Endothelial cell of umbilical vein (primary cell): ENCODE results near the gene CTDSPL. TPM values are rescaled to one million over a fixed set of nuclear protein-coding genes. Genes with fewer than 3 reads are reported as not detected.

ENCODE experiments used
- BruUV-seq: library from RNA; stranded (reverse); fragments of 400-500 nt; replicated peaks from 2 replicates; lab custom pipeline; 2021; lab: Mats Ljungman, UMichigan
- CTCF ChIA-PET: fragments of 300-600, 350-600 bp; sonication (Branson Sonifier 250); formaldehyde crosslinking; loops from one replicate; lab custom pipeline; 2021; ENCODE audit warnings: antibody characterized with exemption, inconsistent platforms; lab: Charles Lee
- POLR2A ChIA-PET: fragments of 300-600, 350-600 bp; sonication (Branson Sonifier 250); formaldehyde crosslinking; loops from one replicate; lab custom pipeline; 2021; ENCODE audit warnings: antibody characterized with exemption, inconsistent platforms; lab: Charles Lee
- DNase-seq: peaks from one replicate; pipeline ENCODE4 v3.0.0-alpha.2; 2011; ENCODE audit warnings: low read depth, low spot score
- FAIRE-seq: peaks from 2 replicates; lab custom pipeline; 2011; peaks lifted over from hg19 to GRCh38; lab: Jason Lieb, UNC
- H2AFZ ChIP-seq: 2 replicates; pipeline ENCODE4 v1.6.0; 2012; ENCODE audit warnings: low read depth, low read length, control low read depth, inconsistent platforms
- H3K27ac ChIP-seq: 2 replicates; pipeline ENCODE4 v1.5.1; 2011; ENCODE audit warnings: low read depth, mild to moderate bottlenecking, control low read depth, low read length, moderate library complexity; ENCODE audit not compliant: insufficient read depth
- H3K27me3 ChIP-seq, 2 experiments: 2 replicates each; pipeline versions ENCODE4 v1.6.0 to v1.6.1; 2011; ENCODE audit warnings: low read length in 2 of 2, mixed read lengths in 1 of 2; ENCODE audit not compliant: control insufficient read depth in 2 of 2, insufficient read depth in 2 of 2
- H3K36me3 ChIP-seq, 2 experiments: 2 replicates in 1 of 2; 3 replicates in 1 of 2; pipeline ENCODE4 v1.5.1; 2011; ENCODE audit warnings: low read length in 2 of 2, mild to moderate bottlenecking in 1 of 2, moderate library complexity in 1 of 2; ENCODE audit not compliant: control insufficient read depth in 2 of 2, insufficient read depth in 2 of 2; ENCODE audit errors: extremely low read depth in 1 of 2
- H3K4me1 ChIP-seq: 3 replicates; pipeline ENCODE4 v1.5.1; 2011; ENCODE audit warnings: mild to moderate bottlenecking, low read length; ENCODE audit not compliant: control insufficient read depth, insufficient read depth; ENCODE audit errors: extremely low read depth
- H3K4me2 ChIP-seq: 2 replicates; pipeline ENCODE4 v1.6.1; 2011; ENCODE audit warnings: low read length, control low read depth, mixed read lengths; ENCODE audit not compliant: insufficient read depth
- H3K4me3 ChIP-seq, 3 experiments: fragments of 200-600 bp in 1 of 3; sonication (generic), shearing (Covaris generic) in 1 of 3; replicated peaks in 1 of 3; 2 replicates each; pipeline ENCODE4 v1.5.1; 2011 to 2016; ENCODE audit warnings: control low read depth in 3 of 3, low read length in 3 of 3, mild to moderate bottlenecking in 2 of 3, inconsistent platforms in 1 of 3, low read depth in 1 of 3, moderate library complexity in 1 of 3; ENCODE audit not compliant: insufficient read depth in 1 of 3
- H3K79me2 ChIP-seq: 2 replicates; pipeline ENCODE4 v1.6.0; 2012; ENCODE audit warnings: low read length, inconsistent platforms; ENCODE audit not compliant: control insufficient read depth, insufficient read depth
- H3K9ac ChIP-seq: replicated peaks from 2 replicates; pipeline ENCODE3; 2011; ENCODE audit warnings: low read length, control low read depth; ENCODE audit not compliant: insufficient read depth; ENCODE audit errors: extremely low read depth
- H3K9me1 ChIP-seq: replicated peaks from 3 replicates; pipeline ENCODE4 v1.6.0; 2011; ENCODE audit warnings: mild to moderate bottlenecking, low read length; ENCODE audit not compliant: control insufficient read depth, insufficient read depth; ENCODE audit errors: extremely low read depth
- H3K9me3 ChIP-seq: replicated peaks from 2 replicates; pipeline ENCODE4 v1.5.1; 2012; ENCODE audit warnings: low read length, inconsistent platforms; ENCODE audit not compliant: control insufficient read depth, insufficient read depth
- H4K20me1 ChIP-seq: replicated peaks from 2 replicates; pipeline ENCODE3; 2011; ENCODE audit warnings: mild to moderate bottlenecking, low read length; ENCODE audit not compliant: control insufficient read depth, insufficient read depth; ENCODE audit errors: extremely low read depth
- EZH2 ChIP-seq: IDR thresholded peaks from 2 replicates; pipeline ENCODE4 v1.6.1; 2012; ENCODE audit warnings: borderline replicate concordance, low read depth, mild to moderate bottlenecking, moderate library complexity, low read length, inconsistent platforms; ENCODE audit not compliant: severe bottlenecking
- GATA2 ChIP-seq: IDR thresholded peaks from 2 replicates; pipeline ENCODE4 v1.7.0; 2011; ENCODE audit warnings: low read depth, mild to moderate bottlenecking, moderate library complexity, mixed read lengths, low read length; ENCODE audit not compliant: insufficient read length, insufficient read depth
- JUN ChIP-seq: IDR thresholded peaks from 2 replicates; pipeline ENCODE4 v1.6.1; 2011; ENCODE audit warnings: borderline replicate concordance, low read depth; ENCODE audit not compliant: insufficient read length, insufficient read depth
- MYC ChIP-seq: IDR thresholded peaks from one replicate; pipeline ENCODE4 v1.6.1; 2011; ENCODE audit warnings: mild to moderate bottlenecking, low read depth, low read length
- dilution Hi-C: fragments of 300-500 bp; cut with MboI; formaldehyde crosslinking; loops from one replicate; pipeline ENCODE4 v1.15.0; 2019; ENCODE audit warnings: low sequenced_read_pairs; ENCODE audit not compliant: extremely low pct_ligation_motif_present
- intact Hi-C: fragments of 100-400 bp; cut with micrococcal nuclease; formaldehyde crosslinking; loops from one replicate; pipeline ENCODE4 v1.10.0; 2022
- polyA plus RNA-seq, 4 experiments: library from polyadenylated mRNA; depleted of rRNA in 3 of 4; stranded (reverse) in 3 of 4; unstranded in 1 of 4; fragments of >200 nt; gene quantifications; 2 replicates each; pipeline versions ENCODE4 v1.2.1 to v1.2.3, GENCODE V29; 2011 to 2012; ENCODE audit warnings: missing spikeins in 1 of 4
- total RNA-seq: library from RNA; stranded (reverse); gene quantifications from 2 replicates; pipeline ENCODE4 v1.2.3, GENCODE V29; 2021
- TF ChIP-seq, protein P1 (sequence below), 2 donors: IDR thresholded peaks; 1 replicate in 1 of 2; 2 replicates in 1 of 2; pipeline ENCODE4 v1.5.1; 2011; ENCODE audit warnings: low read length in 2 of 2, mild to moderate bottlenecking in 2 of 2, moderate library complexity in 2 of 2, control low read depth in 1 of 2, inconsistent platforms in 1 of 2, low read depth in 1 of 2; ENCODE audit not compliant: insufficient read depth in 1 of 2; ENCODE audit errors: extremely low read depth in 1 of 2

CTDSPL gene
- total and polyA plus RNA-seq, 2 donors (not counting 3 experiments of a cell fraction or from before 2014, with no cell fraction given): 30.1 to 43.2 TPM

DNA sequence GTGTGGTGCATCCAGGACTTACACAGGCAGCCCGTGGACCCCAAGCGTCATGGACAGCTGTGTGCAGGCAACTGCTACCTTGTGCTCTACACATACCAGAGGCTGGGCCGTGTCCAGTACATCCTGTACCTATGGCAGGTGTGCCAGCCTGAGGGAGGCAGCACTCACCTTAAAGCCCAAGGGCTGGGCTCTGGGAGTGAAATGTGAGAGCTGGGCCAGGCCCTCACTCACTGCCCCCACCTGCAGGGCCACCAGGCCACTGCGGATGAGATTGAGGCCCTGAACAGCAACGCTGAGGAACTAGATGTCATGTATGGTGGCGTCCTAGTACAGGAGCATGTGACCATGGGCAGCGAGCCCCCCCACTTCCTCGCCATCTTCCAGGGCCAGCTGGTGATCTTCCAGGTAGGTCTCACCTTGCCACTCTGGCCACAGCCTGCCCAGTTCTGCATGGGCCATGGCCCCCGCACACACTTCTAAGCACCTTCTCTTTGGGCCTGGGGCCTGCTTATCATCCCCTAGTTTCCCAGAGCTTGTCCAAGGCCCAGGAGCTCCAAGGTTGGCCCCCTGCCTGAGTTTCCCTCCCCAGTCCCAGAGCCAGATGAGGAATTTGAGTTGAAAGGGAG is 139.9 kb downstream of the CTDSPL start:
- Histone ChIP-seq H3K27me3 (no peaks in the 10 kb centered on the region), H3K9me3 (no peaks in the 10 kb centered on the region), H4K20me1 (no peaks in the 10 kb centered on the region), H3K79me2 (no peaks in the 10 kb centered on the region), H3K4me3 (no peak overlapping the region), H3K9ac (no peak overlapping the region), H3K4me1 (peaks cover 4% of the 10 kb centered on the region), H3K27ac (no peak overlapping the region), H2AFZ (no peak overlapping the region), H3K36me3 (peaks cover 0 to 12% of the 10 kb centered on the region in 2 experiments), H3K4me2 (no peak overlapping the region), H3K9me1 (no peaks in the 10 kb centered on the region)
- DNase-seq (no peak), FAIRE-seq (no peak)
- intact Hi-C loops (no loop called here), dilution Hi-C loops (no loop called here)
- TF ChIP-seq, protein P1, sequence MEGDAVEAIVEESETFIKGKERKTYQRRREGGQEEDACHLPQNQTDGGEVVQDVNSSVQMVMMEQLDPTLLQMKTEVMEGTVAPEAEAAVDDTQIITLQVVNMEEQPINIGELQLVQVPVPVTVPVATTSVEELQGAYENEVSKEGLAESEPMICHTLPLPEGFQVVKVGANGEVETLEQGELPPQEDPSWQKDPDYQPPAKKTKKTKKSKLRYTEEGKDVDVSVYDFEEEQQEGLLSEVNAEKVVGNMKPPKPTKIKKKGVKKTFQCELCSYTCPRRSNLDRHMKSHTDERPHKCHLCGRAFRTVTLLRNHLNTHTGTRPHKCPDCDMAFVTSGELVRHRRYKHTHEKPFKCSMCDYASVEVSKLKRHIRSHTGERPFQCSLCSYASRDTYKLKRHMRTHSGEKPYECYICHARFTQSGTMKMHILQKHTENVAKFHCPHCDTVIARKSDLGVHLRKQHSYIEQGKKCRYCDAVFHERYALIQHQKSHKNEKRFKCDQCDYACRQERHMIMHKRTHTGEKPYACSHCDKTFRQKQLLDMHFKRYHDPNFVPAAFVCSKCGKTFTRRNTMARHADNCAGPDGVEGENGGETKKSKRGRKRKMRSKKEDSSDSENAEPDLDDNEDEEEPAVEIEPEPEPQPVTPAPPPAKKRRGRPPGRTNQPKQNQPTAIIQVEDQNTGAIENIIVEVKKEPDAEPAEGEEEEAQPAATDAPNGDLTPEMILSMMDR (IDR thresholded peaks at IDR 0.05; ENCODE audit: extremely low read depth in 1 of 2, insufficient read depth in 1 of 2, low read depth in 1 of 2, low read length in 2 of 2): peak; percentile 5 to 26
- no peak for TF ChIP-seq JUN
- no peak for TF ChIP-seq MYC
- TF ChIP-seq EZH2: no peak
- no peak for TF ChIP-seq GATA2
- no TSS peak for BruUV-seq
- ChIA-PET POLR2A (no interaction called here), CTCF (interaction anchor here (0.6 to 3.6 kb wide), 5 partner anchors 12 to 147 kb away, joined by 3 to 34 read pairs (median 5); no protein-coding TSS in a partner anchor)
